IPS DF 6.9 (cell line): Measurements from ENCODE around the gene MAGEE1.

Experiments
- DNase-seq: peaks from one replicate; pipeline ENCODE4 v3.0.0-alpha.2; 2013; ENCODE audit warnings: low read depth, low spot score
- H3K27ac ChIP-seq: one replicate; pipeline ENCODE4 v1.5.1; 2013; ENCODE audit warnings: low read length, control low read depth
- H3K27me3 ChIP-seq: 2 replicates; pipeline ENCODE4 v1.6.1; 2013; ENCODE audit warnings: mild to moderate bottlenecking, low read length; ENCODE audit not compliant: control insufficient read depth, insufficient read depth
- H3K36me3 ChIP-seq: 2 replicates; pipeline ENCODE4 v1.6.1; 2013; ENCODE audit warnings: low read length; ENCODE audit not compliant: control insufficient read depth, insufficient read depth
- H3K4me1 ChIP-seq: 2 replicates; pipeline ENCODE4 v1.6.1; 2013; ENCODE audit warnings: low read length; ENCODE audit not compliant: control insufficient read depth, insufficient read depth
- H3K4me3 ChIP-seq: 2 replicates; pipeline ENCODE4 v1.5.1; 2013; ENCODE audit warnings: mild to moderate bottlenecking, low read length
- H3K9me3 ChIP-seq: 2 replicates; pipeline ENCODE4 v1.6.1; 2013; ENCODE audit warnings: low read length, inconsistent platforms; ENCODE audit not compliant: control insufficient read depth, insufficient read depth
- WGBS: extraction: QIAGEN DNeasy Blood & Tissue Kit; methylation state at CpG from one replicate; pipeline ENCODE4 v1.1.7; 2013; ENCODE audit warnings: mixed read lengths, missing lambda C conversion rate; ENCODE audit not compliant: insufficient read length, insufficient coverage; 5-methylcytosine and 5-hydroxymethylcytosine counted together

The MAGEE1 gene

GRCh38 chrX:76477353-76477752 is 49.8 kb downstream of the MAGEE1 start:
- no peaks in the 10 kb centered on the region for H3K36me3 ChIP-seq
- H3K27ac ChIP-seq: no peak overlapping the region
- no peak for DNase-seq
- H3K4me3 ChIP-seq: no peak overlapping the region
- H3K27me3 ChIP-seq: no peaks in the 10 kb centered on the region
- no peaks in the 10 kb centered on the region for H3K4me1 ChIP-seq
- no peaks in the 10 kb centered on the region for H3K9me3 ChIP-seq
- no CpG with 5 or more reads among the region's 2 CpGs for WGBS
